WTC11 (cell line): ENCODE measurements around the gene CTDP1. TPM values are rescaled to one million over a fixed set of nuclear protein-coding genes. Genes with fewer than 3 reads are reported as not detected.

Experiments
- ATAC-seq: fragments of 200-7000 bp; cut with Tn5 transposase; 2 replicates; pipeline ENCODE4 v1.10.0; 2021; ENCODE audit warnings: mild to moderate bottlenecking, moderate library complexity
- CTCF ChIA-PET: fragments of 300-600 bp; sonication (Branson Sonifier 250); formaldehyde crosslinking; loops from one replicate; lab custom pipeline; 2021; ENCODE audit warnings: antibody characterized with exemption; lab: Charles Lee
- POLR2A ChIA-PET: fragments of 350-600 bp; sonication (Branson Sonifier 250); formaldehyde crosslinking; loops from one replicate; lab custom pipeline; 2021; ENCODE audit warnings: antibody characterized with exemption; lab: Charles Lee
- DNase-seq: peaks from one replicate; pipeline ENCODE4 v3.0.0; 2021; ENCODE audit warnings: low spot score
- H3K27ac Mint-ChIP-seq: 2 replicates; pipeline ENCODE4 v1.8.0; 2021; ENCODE audit warnings: mixed read lengths
- H3K27me3 Mint-ChIP-seq: 2 replicates; pipeline ENCODE4 v1.8.0; 2021; ENCODE audit warnings: low read depth, mild to moderate bottlenecking, moderate library complexity, mixed read lengths
- H3K36me3 Mint-ChIP-seq: 2 replicates; pipeline ENCODE4 v1.8.0; 2021; ENCODE audit warnings: mixed read lengths
- H3K4me1 Mint-ChIP-seq: 2 replicates; pipeline ENCODE4 v1.8.0; 2022; ENCODE audit warnings: mixed read lengths
- H3K4me3 Mint-ChIP-seq: 2 replicates; pipeline ENCODE4 v1.8.0; 2021; ENCODE audit warnings: mild to moderate bottlenecking, moderate library complexity, mixed read lengths
- H3K9me3 Mint-ChIP-seq: 2 replicates; pipeline ENCODE4 v1.8.0; 2021; ENCODE audit warnings: mixed read lengths
- ATF1 ChIP-seq: sonication (generic); formaldehyde crosslinking; IDR thresholded peaks from 2 replicates; pipeline ENCODE4 v1.8.1; 2023; ENCODE audit warnings: mild to moderate bottlenecking, moderate library complexity, missing genetic modification reagents
- ATF6 ChIP-seq: sonication (generic); formaldehyde crosslinking; IDR thresholded peaks from 2 replicates; pipeline ENCODE4 v1.8.1; 2023; ENCODE audit warnings: mild to moderate bottlenecking, missing genetic modification reagents
- CREM ChIP-seq: sonication (generic); formaldehyde crosslinking; IDR thresholded peaks from 2 replicates; pipeline ENCODE4 v1.8.1; 2022; ENCODE audit warnings: mild to moderate bottlenecking, missing genetic modification reagents, moderate library complexity
- ELF4 ChIP-seq: sonication (generic); formaldehyde crosslinking; IDR thresholded peaks from 2 replicates; pipeline ENCODE4 v1.8.1; 2022; ENCODE audit warnings: low read depth, mild to moderate bottlenecking, moderate library complexity, missing genetic modification reagents
- NFE2L1 ChIP-seq: sonication (generic); formaldehyde crosslinking; IDR thresholded peaks from 2 replicates; pipeline ENCODE4 v1.8.1; 2023; ENCODE audit warnings: missing genetic modification reagents
- NR3C1 ChIP-seq: sonication (generic); formaldehyde crosslinking; conservative IDR thresholded peaks from 2 replicates; pipeline ENCODE4 v1.8.1; 2023; ENCODE audit warnings: low read depth, mild to moderate bottlenecking, missing genetic modification reagents
- PRDM15 ChIP-seq: sonication (generic); formaldehyde crosslinking; IDR thresholded peaks from 2 replicates; pipeline ENCODE4 v1.8.0; 2022; ENCODE audit warnings: missing genetic modification reagents
- ZMAT4 ChIP-seq: fragments of 250-450 bp; sonication (Bioruptor Pico); IDR thresholded peaks from 2 replicates; pipeline ENCODE4 v1.9.0; 2021; ENCODE audit warnings: mild to moderate bottlenecking
- ZNF425 ChIP-seq: fragments of 250-450 bp; sonication (Bioruptor Pico); conservative IDR thresholded peaks from 2 replicates; pipeline ENCODE4 v1.9.0; 2021; ENCODE audit warnings: mild to moderate bottlenecking
- ZSCAN18 ChIP-seq: fragments of 250-450 bp; sonication (Bioruptor Pico); IDR thresholded peaks from 2 replicates; pipeline ENCODE4 v2.1.2; 2022; ENCODE audit warnings: mild to moderate bottlenecking, moderate library complexity
- total RNA-seq: library from RNA; stranded (reverse); gene quantifications from 3 replicates; pipeline ENCODE4 v1.2.3, GENCODE V29; 2021

The CTDP1 gene
- total RNA-seq, 1 experiment from 2014 or later, result 39.7 TPM

GRCh38 chr18:79640875-79641274 is 38.7 kb upstream of the CTDP1 start (continued):
- TF ChIP-seq ATF6 (CRISPR knock-in tag), result no peak
- TF ChIP-seq PRDM15 (CRISPR knock-in tag), result no peak
- no peak for TF ChIP-seq NR3C1
- no peak for TF ChIP-seq ATF1 (CRISPR knock-in tag)

GRCh38 chr18:79641722-79642497 is 37.7 kb upstream of the CTDP1 start:
- POLR2A ChIA-PET, result no interaction called here
- DNase-seq, result no peak
- no peak overlapping the region for H3K27ac Mint-ChIP-seq
- TF ChIP-seq ZSCAN18 (CRISPR knock-in tag), result no peak
- no peak for TF ChIP-seq NFE2L1 (CRISPR knock-in tag)
- TF ChIP-seq CREM (CRISPR knock-in tag), result no peak
- TF ChIP-seq ELF4 (CRISPR knock-in tag), result no peak
- TF ChIP-seq ZMAT4 (CRISPR knock-in tag), result no peak
- TF ChIP-seq ZNF425 (CRISPR knock-in tag), result no peak
- no peak for TF ChIP-seq ATF6 (CRISPR knock-in tag)
- TF ChIP-seq, all 79 proteins: peak for 0
- CTCF ChIA-PET, result interaction anchor here (1.7 kb wide), 1 partner anchor 244 kb away, joined by 4 read pairs; no protein-coding TSS in a partner anchor
- no peaks in the 10 kb centered on the region for H3K36me3 Mint-ChIP-seq
- ATAC-seq, result no peak
- no peaks in the 10 kb centered on the region for H3K9me3 Mint-ChIP-seq
- no peaks in the 10 kb centered on the region for H3K4me1 Mint-ChIP-seq
- H3K27me3 Mint-ChIP-seq, result peaks cover 7% of the 10 kb centered on the region
- no peak overlapping the region for H3K4me3 Mint-ChIP-seq
